Effector memory CD4-positive, alpha-beta T cell (primary cell): ENCODE measurements around the gene ADRA2B.
"Not testable (repeated sequence)": the region's sequence is repeated elsewhere in the genome, so short reads cannot be mapped to it uniquely, and the experiment has no call there.

Experiments used
- DNase-seq, 3 donors: peaks; one replicate each; pipeline ENCODE4 v3.0.0-alpha.2; 2020
- H3K27ac ChIP-seq: 2 replicates; pipeline ENCODE4 v1.7.0; 2013; ENCODE audit warnings: mild to moderate bottlenecking, low read length, moderate library complexity; ENCODE audit not compliant: insufficient read depth, poor library complexity, severe bottlenecking
- H3K27me3 ChIP-seq: replicated peaks from 2 replicates; pipeline ENCODE4 v1.7.0; 2013; ENCODE audit warnings: mild to moderate bottlenecking, low read length; ENCODE audit not compliant: insufficient read depth, control insufficient read depth, poor library complexity, severe bottlenecking
- H3K36me3 ChIP-seq: 2 replicates; pipeline ENCODE4 v1.7.0; 2013; ENCODE audit warnings: mild to moderate bottlenecking, low read length, moderate library complexity; ENCODE audit not compliant: control insufficient read depth, insufficient read depth
- H3K4me1 ChIP-seq: 2 replicates; pipeline ENCODE4 v1.7.0; 2013; ENCODE audit warnings: low read length, mild to moderate bottlenecking; ENCODE audit not compliant: control insufficient read depth, insufficient read depth, poor library complexity, severe bottlenecking
- H3K4me3 ChIP-seq: 2 replicates; pipeline ENCODE4 v1.7.0; 2013; ENCODE audit warnings: low read length, low read depth, mild to moderate bottlenecking; ENCODE audit not compliant: insufficient read depth, poor library complexity, severe bottlenecking
- H3K9me3 ChIP-seq: 2 replicates; pipeline ENCODE4 v1.7.0; 2013; ENCODE audit warnings: mild to moderate bottlenecking, low read length, moderate library complexity; ENCODE audit not compliant: control insufficient read depth
- total RNA-seq, 3 donors: gene quantifications; one replicate each; lab custom pipeline; 2026; lab: John Stamatoyannopoulos, UW

ADRA2B gene
- total RNA-seq, result 1.6 to 85.2 (median 34.9) reads per million in 3 donors

- H3K27me3 ChIP-seq, result peaks cover 7% of the 10 kb centered on the region
- DNase-seq, result peak; percentile 69 to 71 (median 69)
- H3K36me3 ChIP-seq, result no peaks in the 10 kb centered on the region
- peaks cover 10% of the 10 kb centered on the region for H3K4me1 ChIP-seq
- no peaks in the 10 kb centered on the region for H3K9me3 ChIP-seq
- H3K4me3 ChIP-seq, result peak within 1 kb of the TSS; percentile 44
- H3K27ac ChIP-seq, result peak within 1 kb of the TSS; percentile 28
Observed at GRCh38 chr2:96116424-96116878, at the start of gene ADRA2B. Gene ADRA2B (minus strand): TSS chr2:96116571. CDS start chr2:96116149, 422 bp downstream.

GRCh38 chr2:96164459-96165184, 48.3 kb upstream of the ADRA2B start:
- peak overlapping the region; percentile 43 for H3K27ac ChIP-seq
- H3K4me3 ChIP-seq, result peak overlapping the region; percentile 11
- H3K4me1 ChIP-seq, result peaks cover 23% of the 10 kb centered on the region

GRCh38 chr2:96163768-96164429, 47.5 kb upstream of the ADRA2B start:
- Histone ChIP-seq H3K4me3 (no peak overlapping the region), H3K36me3 (no peaks in the 10 kb centered on the region), H3K27ac (peak overlapping the region; percentile 43), H3K4me1 (peaks cover 30% of the 10 kb centered on the region), H3K27me3 (no peaks in the 10 kb centered on the region), H3K9me3 (no peaks in the 10 kb centered on the region)
- peak in 2 of 3 donors; percentile 36 to 41 for DNase-seq

More at GRCh38 chr2:96164459-96165184, 48.3 kb upstream of the ADRA2B start:
- H3K36me3 ChIP-seq, result no peaks in the 10 kb centered on the region
- peak; percentile 35 to 45 (median 40) for DNase-seq
- no peaks in the 10 kb centered on the region for H3K9me3 ChIP-seq
- no peaks in the 10 kb centered on the region for H3K27me3 ChIP-seq

GRCh38 chr2:96163415-96163767, 47.0 kb upstream of the ADRA2B start:
- H3K4me3 ChIP-seq, result no peak overlapping the region
- H3K4me1 ChIP-seq, result peaks cover 35% of the 10 kb centered on the region
- H3K36me3 ChIP-seq, result no peaks in the 10 kb centered on the region
- no peaks in the 10 kb centered on the region for H3K9me3 ChIP-seq
- H3K27me3 ChIP-seq, result no peaks in the 10 kb centered on the region
- H3K27ac ChIP-seq, result peak overlapping the region; percentile 43
- no peak for DNase-seq

- Histone ChIP-seq H3K9me3 (no peaks in the 10 kb centered on the region), H3K27me3 (no peaks in the 10 kb centered on the region), H3K27ac (no peak overlapping the region), H3K4me3 (no peak overlapping the region), H3K4me1 (peaks cover 49% of the 10 kb centered on the region), H3K36me3 (no peaks in the 10 kb centered on the region)
- no peak for DNase-seq
Observed at GRCh38 chr2:96161898-96162297, 45.5 kb upstream of the ADRA2B start.

- H3K4me1 ChIP-seq, result peaks cover 49% of the 10 kb centered on the region
- H3K9me3 ChIP-seq, H3K27me3 ChIP-seq, H3K4me3 ChIP-seq, H3K36me3 ChIP-seq, DNase-seq, H3K27ac ChIP-seq: not testable (repeated sequence)
Observed at GRCh38 chr2:96160366-96160765, 44.0 kb upstream of the ADRA2B start.

- no peak for DNase-seq
- no peak overlapping the region for H3K27ac ChIP-seq
- H3K27me3 ChIP-seq, result no peaks in the 10 kb centered on the region
- no peaks in the 10 kb centered on the region for H3K36me3 ChIP-seq
- H3K4me1 ChIP-seq, result peaks cover 41% of the 10 kb centered on the region
- H3K9me3 ChIP-seq, result no peaks in the 10 kb centered on the region
- no peak overlapping the region for H3K4me3 ChIP-seq
Observed at GRCh38 chr2:96159084-96159830, 42.9 kb upstream of the ADRA2B start.

GRCh38 chr2:96158554-96158940, 42.2 kb upstream of the ADRA2B start:
- no peak for DNase-seq
- H3K4me3 ChIP-seq, result no peak overlapping the region

GRCh38 chr2:96157649-96158553, 41.5 kb upstream of the ADRA2B start:
- H3K27me3 ChIP-seq, result no peaks in the 10 kb centered on the region
- peaks cover 28% of the 10 kb centered on the region for H3K4me1 ChIP-seq
- no peaks in the 10 kb centered on the region for H3K36me3 ChIP-seq
- DNase-seq, result peak in 2 of 3 donors; percentile 48 to 62
- no peaks in the 10 kb centered on the region for H3K9me3 ChIP-seq
- peak overlapping the region; percentile 7 for H3K4me3 ChIP-seq
- no peak overlapping the region for H3K27ac ChIP-seq

More at GRCh38 chr2:96158554-96158940, 42.2 kb upstream of the ADRA2B start:
- Histone ChIP-seq H3K27me3 (no peaks in the 10 kb centered on the region), H3K27ac (no peak overlapping the region), H3K36me3 (no peaks in the 10 kb centered on the region), H3K4me1 (peaks cover 34% of the 10 kb centered on the region), H3K9me3 (no peaks in the 10 kb centered on the region)
